HEK293 (cell line): ENCODE results near the gene ITPRIPL2.

Experiments used
- CTCF ChIP-seq: fragments of 450-650 bp; formaldehyde crosslinking; IDR thresholded peaks from 2 replicates; pipeline ENCODE4 v1.5.1; 2016; ENCODE audit warnings: missing biosample characterization, missing genetic modification characterization
- PRDM1 ChIP-seq: fragments of 450-650 bp; formaldehyde crosslinking; IDR thresholded peaks from 2 replicates; pipeline ENCODE4; 2016; ENCODE audit warnings: missing biosample characterization, missing genetic modification characterization
- SP7 ChIP-seq: fragments of 450-650 bp; formaldehyde crosslinking; IDR thresholded peaks from 2 replicates; pipeline ENCODE4 v1.5.1; 2016; ENCODE audit warnings: missing biosample characterization, missing genetic modification characterization
- TCF7L2 ChIP-seq: IDR thresholded peaks from 2 replicates; pipeline ENCODE4 v1.6.1; 2011; ENCODE audit warnings: low read depth, mild to moderate bottlenecking, inconsistent platforms, low read length, moderate library complexity, borderline replicate concordance
- ZBTB21 ChIP-seq: fragments of 450-650 bp; formaldehyde crosslinking; IDR thresholded peaks from 2 replicates; pipeline ENCODE4 v1.5.1; 2017; ENCODE audit warnings: missing biosample characterization, missing genetic modification characterization
- ZNF121 ChIP-seq: fragments of 450-650 bp; formaldehyde crosslinking; IDR thresholded peaks from 2 replicates; pipeline ENCODE4 v1.5.1; 2016; ENCODE audit warnings: missing biosample characterization, missing genetic modification characterization
- ZNF549 ChIP-seq: fragments of 450-650 bp; IDR thresholded peaks from 2 replicates; pipeline ENCODE4 v1.5.1; 2018; ENCODE audit warnings: missing biosample characterization, missing genetic modification characterization, mild to moderate bottlenecking, inconsistent platforms, moderate library complexity
- ZNF555 ChIP-seq: fragments of 450-650 bp; formaldehyde crosslinking; conservative IDR thresholded peaks from 2 replicates; pipeline ENCODE4 v1.5.1; 2017; ENCODE audit warnings: missing biosample characterization, mild to moderate bottlenecking, missing genetic modification characterization, inconsistent platforms
- ZNF571 ChIP-seq: fragments of 450-650 bp; formaldehyde crosslinking; IDR thresholded peaks from 2 replicates; pipeline ENCODE4 v1.5.0; 2017; ENCODE audit warnings: missing biosample characterization, missing genetic modification characterization
- ZNF707 ChIP-seq: fragments of 450-650 bp; formaldehyde crosslinking; IDR thresholded peaks from 2 replicates; pipeline ENCODE4 v1.5.1; 2016; ENCODE audit warnings: missing biosample characterization, missing genetic modification characterization
- TF ChIP-seq, protein P1 (sequence below): fragments of 450-650 bp; formaldehyde crosslinking; IDR thresholded peaks from 2 replicates; pipeline ENCODE4 v1.5.1; 2016; ENCODE audit warnings: missing biosample characterization, missing genetic modification characterization, low read depth

- TF ChIP-seq TCF7L2, result no peak
- 0 out of 2 replicates have a peak, but pooled peaks have one; percentile 33 for TF ChIP-seq CTCF (tag by site-specific recombination)
- TF ChIP-seq ZNF549, result no peak
- no peak for TF ChIP-seq ZBTB21 (tag by site-specific recombination)
- no peak for TF ChIP-seq ZNF555 (tag by site-specific recombination)
- TF ChIP-seq, protein P1, sequence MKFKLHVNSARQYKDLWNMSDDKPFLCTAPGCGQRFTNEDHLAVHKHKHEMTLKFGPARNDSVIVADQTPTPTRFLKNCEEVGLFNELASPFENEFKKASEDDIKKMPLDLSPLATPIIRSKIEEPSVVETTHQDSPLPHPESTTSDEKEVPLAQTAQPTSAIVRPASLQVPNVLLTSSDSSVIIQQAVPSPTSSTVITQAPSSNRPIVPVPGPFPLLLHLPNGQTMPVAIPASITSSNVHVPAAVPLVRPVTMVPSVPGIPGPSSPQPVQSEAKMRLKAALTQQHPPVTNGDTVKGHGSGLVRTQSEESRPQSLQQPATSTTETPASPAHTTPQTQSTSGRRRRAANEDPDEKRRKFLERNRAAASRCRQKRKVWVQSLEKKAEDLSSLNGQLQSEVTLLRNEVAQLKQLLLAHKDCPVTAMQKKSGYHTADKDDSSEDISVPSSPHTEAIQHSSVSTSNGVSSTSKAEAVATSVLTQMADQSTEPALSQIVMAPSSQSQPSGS (tag by site-specific recombination), result no peak
- no peak for TF ChIP-seq ZNF571 (tag by site-specific recombination)
- TF ChIP-seq SP7 (tag by site-specific recombination), result no peak
- no peak for TF ChIP-seq PRDM1 (tag by site-specific recombination)
- TF ChIP-seq ZNF707 (tag by site-specific recombination), result no peak
- TF ChIP-seq ZNF121 (tag by site-specific recombination), result no peak
These were observed 789 bp downstream of the ITPRIPL2 start for GRCh38 chr16:19114359-19115147.
